ENCODE measurements around the gene RNF138.

GRCh38 chr18:32072321-32072720, 19.4 kb upstream of the RNF138 start:
- TF ChIP-seq POLR2AphosphoS5 (IDR thresholded peaks at IDR 0.05; ENCODE audit: low read depth) (no peak), EZH2 (IDR thresholded peaks at IDR 0.05; ENCODE audit: low read depth, unreplicated experiment) (no peak), JUNB (IDR thresholded peaks at IDR 0.05; ENCODE audit: unreplicated experiment) (no peak), CTCF (conservative IDR thresholded peaks at IDR 0.05; ENCODE audit: low read depth in 2 of 2) (peak in 1 of 2 experiments; percentile 25; a peak in 2 of 4 replicates), REST (IDR thresholded peaks at IDR 0.05; ENCODE audit: unreplicated experiment) (no peak), ETS1 (IDR thresholded peaks at IDR 0.05) (no peak), EZH2phosphoT487 (IDR thresholded peaks at IDR 0.05; ENCODE audit: unreplicated experiment) (no peak), CREB1 (CRISPR knock-in tag; IDR thresholded peaks at IDR 0.05; ENCODE audit: low read depth) (no peak)

All from GM23338 (cell line).